PC-3 (cell line): ENCODE data around the gene GHRHR.

Experiments used
- EZH2 ChIP-seq: fragments of 300-600 bp; sonication (generic); IDR thresholded peaks from one replicate; pipeline ENCODE4 v1.6.1; 2017; ENCODE audit warnings: antibody characterized with exemption, mild to moderate bottlenecking, low read length; ENCODE audit not compliant: unreplicated experiment
- EZH2phosphoT487 ChIP-seq: fragments of 300-600 bp; sonication (generic); IDR thresholded peaks from 2 replicates; pipeline ENCODE4 v1.6.1; 2018; ENCODE audit warnings: mild to moderate bottlenecking, antibody characterized with exemption, low read length, borderline replicate concordance
- TF ChIP-seq, protein P1 (sequence below): fragments of 300-600 bp; sonication (generic); conservative IDR thresholded peaks from 2 replicates; pipeline ENCODE4 v1.5.1; 2017; ENCODE audit warnings: antibody characterized with exemption, low read depth, mild to moderate bottlenecking, low read length

- TF ChIP-seq EZH2phosphoT487, result no peak
- TF ChIP-seq, protein P1, sequence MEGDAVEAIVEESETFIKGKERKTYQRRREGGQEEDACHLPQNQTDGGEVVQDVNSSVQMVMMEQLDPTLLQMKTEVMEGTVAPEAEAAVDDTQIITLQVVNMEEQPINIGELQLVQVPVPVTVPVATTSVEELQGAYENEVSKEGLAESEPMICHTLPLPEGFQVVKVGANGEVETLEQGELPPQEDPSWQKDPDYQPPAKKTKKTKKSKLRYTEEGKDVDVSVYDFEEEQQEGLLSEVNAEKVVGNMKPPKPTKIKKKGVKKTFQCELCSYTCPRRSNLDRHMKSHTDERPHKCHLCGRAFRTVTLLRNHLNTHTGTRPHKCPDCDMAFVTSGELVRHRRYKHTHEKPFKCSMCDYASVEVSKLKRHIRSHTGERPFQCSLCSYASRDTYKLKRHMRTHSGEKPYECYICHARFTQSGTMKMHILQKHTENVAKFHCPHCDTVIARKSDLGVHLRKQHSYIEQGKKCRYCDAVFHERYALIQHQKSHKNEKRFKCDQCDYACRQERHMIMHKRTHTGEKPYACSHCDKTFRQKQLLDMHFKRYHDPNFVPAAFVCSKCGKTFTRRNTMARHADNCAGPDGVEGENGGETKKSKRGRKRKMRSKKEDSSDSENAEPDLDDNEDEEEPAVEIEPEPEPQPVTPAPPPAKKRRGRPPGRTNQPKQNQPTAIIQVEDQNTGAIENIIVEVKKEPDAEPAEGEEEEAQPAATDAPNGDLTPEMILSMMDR, result no peak
- TF ChIP-seq EZH2, result no peak
These were observed 23.0 kb downstream of the GHRHR start for GRCh38 chr7:30986738-30987137.
